ENCODE measurements around the gene WIZ. TPM values are rescaled to one million over a fixed set of nuclear protein-coding genes. Genes with fewer than 3 reads are reported as not detected.

Gene WIZ
- total RNA-seq, 4 donors from 2014 or later: 23.0 to 48.5 (median 29.6) TPM

- Histone ChIP-seq H3K36me3 (peaks cover 40 to 43% of the 10 kb centered on the region in 2 donors), H3K27ac (no peak overlapping the region), H3K27me3 (no peaks in the 10 kb centered on the region), H3K9me3 (no peaks in the 10 kb centered on the region), H3K4me3 (replicated peaks in 1 of 3) (no peak overlapping the region), H3K4me1 (peaks cover 15 to 16% of the 10 kb centered on the region in 2 donors)
- WGBS, 2 donors: 87% methylated on average over 11 to 15 of the region's 15 CpGs
- no peak for DNase-seq
- intact Hi-C loops (cut with DNase I): no loop called here
- TF ChIP-seq, protein P1, sequence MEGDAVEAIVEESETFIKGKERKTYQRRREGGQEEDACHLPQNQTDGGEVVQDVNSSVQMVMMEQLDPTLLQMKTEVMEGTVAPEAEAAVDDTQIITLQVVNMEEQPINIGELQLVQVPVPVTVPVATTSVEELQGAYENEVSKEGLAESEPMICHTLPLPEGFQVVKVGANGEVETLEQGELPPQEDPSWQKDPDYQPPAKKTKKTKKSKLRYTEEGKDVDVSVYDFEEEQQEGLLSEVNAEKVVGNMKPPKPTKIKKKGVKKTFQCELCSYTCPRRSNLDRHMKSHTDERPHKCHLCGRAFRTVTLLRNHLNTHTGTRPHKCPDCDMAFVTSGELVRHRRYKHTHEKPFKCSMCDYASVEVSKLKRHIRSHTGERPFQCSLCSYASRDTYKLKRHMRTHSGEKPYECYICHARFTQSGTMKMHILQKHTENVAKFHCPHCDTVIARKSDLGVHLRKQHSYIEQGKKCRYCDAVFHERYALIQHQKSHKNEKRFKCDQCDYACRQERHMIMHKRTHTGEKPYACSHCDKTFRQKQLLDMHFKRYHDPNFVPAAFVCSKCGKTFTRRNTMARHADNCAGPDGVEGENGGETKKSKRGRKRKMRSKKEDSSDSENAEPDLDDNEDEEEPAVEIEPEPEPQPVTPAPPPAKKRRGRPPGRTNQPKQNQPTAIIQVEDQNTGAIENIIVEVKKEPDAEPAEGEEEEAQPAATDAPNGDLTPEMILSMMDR (IDR thresholded peaks at IDR 0.05): no peak
- no peak for TF ChIP-seq POLR2A (IDR thresholded peaks at IDR 0.05)
Measured at GRCh38 chr19:15421721-15422260, 28.0 kb downstream of the WIZ start.

DNA sequence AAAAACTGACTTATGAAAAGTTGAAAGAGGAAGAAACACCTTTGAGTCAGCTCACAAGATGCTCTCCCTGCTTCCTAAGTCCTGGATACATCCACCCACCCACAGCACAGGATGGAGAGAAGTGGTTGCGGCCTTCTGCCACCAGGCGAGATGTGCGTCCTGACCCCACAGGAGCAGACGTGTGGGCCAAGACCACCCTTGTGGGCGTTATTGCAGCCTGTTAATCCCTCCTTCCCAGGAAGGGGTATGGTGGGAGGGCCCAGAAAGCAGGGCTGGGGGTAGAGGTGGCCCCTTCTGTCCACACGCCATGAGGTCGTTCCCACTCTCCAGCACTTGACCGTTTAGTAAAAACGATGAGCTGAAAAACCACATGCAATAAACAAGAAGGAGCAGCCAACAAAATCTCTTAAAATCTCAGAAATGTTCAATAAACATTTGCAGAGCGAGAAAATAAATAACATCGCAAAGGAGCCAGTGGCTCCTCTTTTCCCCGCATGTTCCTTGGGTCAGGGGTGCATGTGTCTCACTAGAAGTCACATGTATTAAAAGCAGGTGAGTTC lies 28.5 kb downstream of the WIZ start:
- H3K4me3 ChIP-seq (replicated peaks in 1 of 3): no peak overlapping the region
- no peaks in the 10 kb centered on the region for H3K27me3 ChIP-seq
- no peak for TF ChIP-seq POLR2A (IDR thresholded peaks at IDR 0.05)
- TF ChIP-seq, protein P1 (IDR thresholded peaks at IDR 0.05): no peak
- peaks cover 20 to 22% of the 10 kb centered on the region in 2 donors for H3K4me1 ChIP-seq
- intact Hi-C loops (cut with DNase I): no loop called here
- 86 to 89% methylated on average over 12 of the region's 12 CpGs for WGBS, 2 donors
- H3K9me3 ChIP-seq: no peaks in the 10 kb centered on the region
- peaks cover 34 to 37% of the 10 kb centered on the region in 2 donors for H3K36me3 ChIP-seq
- DNase-seq: no peak
- no peak overlapping the region for H3K27ac ChIP-seq

DNA sequence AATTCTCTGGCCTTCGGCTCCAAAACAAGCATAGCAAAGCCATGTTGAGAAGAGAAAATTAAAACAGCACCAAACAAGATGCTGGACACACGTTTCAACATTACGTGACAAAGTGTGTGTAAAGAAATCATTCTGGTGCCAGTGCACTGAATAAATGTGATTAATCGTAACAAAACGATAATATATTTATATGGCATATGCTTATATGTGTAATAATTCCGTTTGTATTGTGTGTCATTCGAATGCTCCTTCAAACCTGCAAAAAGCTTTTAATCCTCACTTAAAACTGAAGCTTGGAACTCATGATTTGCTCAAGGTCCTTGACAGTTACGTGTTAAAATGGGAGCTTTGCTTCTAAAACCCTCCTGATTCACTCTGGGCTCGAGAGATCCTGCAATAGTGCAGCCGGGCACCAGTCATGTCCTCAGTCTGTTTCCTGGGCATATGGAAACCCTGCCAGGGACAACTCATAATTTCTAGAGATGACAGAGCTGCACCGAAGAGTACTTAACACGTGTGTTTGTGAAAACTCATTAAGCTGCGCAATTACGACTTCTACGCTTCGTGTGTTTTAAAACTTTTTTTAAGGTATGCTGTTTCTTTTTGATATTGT lies 30.2 kb downstream of the WIZ start:
- H3K4me3 ChIP-seq (replicated peaks in 1 of 3): peak overlapping the region in 1 of 3 donors; percentile 99
- peaks cover 30 to 33% of the 10 kb centered on the region in 2 donors for H3K4me1 ChIP-seq
- no peaks in the 10 kb centered on the region for H3K9me3 ChIP-seq
- H3K27ac ChIP-seq: no peak overlapping the region
- H3K27me3 ChIP-seq: no peaks in the 10 kb centered on the region
- WGBS, 2 donors: 27 to 32% methylated on average over 16 of the region's 16 CpGs
- TF ChIP-seq, protein P1 (IDR thresholded peaks at IDR 0.05): no peak
- no peak for TF ChIP-seq POLR2A (IDR thresholded peaks at IDR 0.05)
- intact Hi-C loops (cut with DNase I): loop anchor here (5.0 to 10.0 kb wide), 2 partner anchors 37 to 155 kb away; no protein-coding TSS in a partner anchor
- peaks cover 21 to 24% of the 10 kb centered on the region in 2 donors for H3K36me3 ChIP-seq
- DNase-seq: no peak

- TF ChIP-seq POLR2A (IDR thresholded peaks at IDR 0.05): peak; percentile 54 to 93
- TF ChIP-seq, protein P1 (IDR thresholded peaks at IDR 0.05): peak in 4 of 6 experiments; percentile 47 to 66 (median 54)
- Histone ChIP-seq H3K27me3 (no peaks in the 10 kb centered on the region), H3K4me1 (peaks cover 31 to 40% of the 10 kb centered on the region in 2 donors), H3K9me3 (no peaks in the 10 kb centered on the region), H3K27ac (peak within 1 kb of the TSS; percentile 82 to 92 (median 90)), H3K4me3 (replicated peaks in 1 of 3) (peak within 1 kb of the TSS; percentile 33 to 99 (median 56)), H3K36me3 (peaks cover 14 to 16% of the 10 kb centered on the region in 2 donors)
- peak; percentile 99 to 100 for DNase-seq
- intact Hi-C loops (cut with DNase I): loop anchor here (5.0 to 10.0 kb wide), 2 partner anchors 36 to 154 kb away; no protein-coding TSS in a partner anchor
- WGBS, 2 donors: 0 to 1% methylated on average over 19 to 45 of the region's 61 CpGs
Measured at GRCh38 chr19:15418579-15419412, 31.0 kb downstream of the WIZ start, which contains the start of gene AKAP8L. TSS of gene AKAP8L (minus strand) at chr19:15418988. CDS start at chr19:15418923, 65 bp downstream.
